ENCODE measurements around the gene AQP4. TPM values are rescaled to one million over a fixed set of nuclear protein-coding genes. Genes with fewer than 3 reads are reported as not detected.

The AQP4 gene
- total and polyA plus RNA-seq, 2 of the 13 experiments (the other 11 are each of a cell fraction or from before 2014, with no cell fraction given), result 0.20 to 0.62 TPM

GRCh38 chr18:26875040-26875654, 9.6 kb upstream of the AQP4 start (continued):
- TF ChIP-seq, protein P1, sequence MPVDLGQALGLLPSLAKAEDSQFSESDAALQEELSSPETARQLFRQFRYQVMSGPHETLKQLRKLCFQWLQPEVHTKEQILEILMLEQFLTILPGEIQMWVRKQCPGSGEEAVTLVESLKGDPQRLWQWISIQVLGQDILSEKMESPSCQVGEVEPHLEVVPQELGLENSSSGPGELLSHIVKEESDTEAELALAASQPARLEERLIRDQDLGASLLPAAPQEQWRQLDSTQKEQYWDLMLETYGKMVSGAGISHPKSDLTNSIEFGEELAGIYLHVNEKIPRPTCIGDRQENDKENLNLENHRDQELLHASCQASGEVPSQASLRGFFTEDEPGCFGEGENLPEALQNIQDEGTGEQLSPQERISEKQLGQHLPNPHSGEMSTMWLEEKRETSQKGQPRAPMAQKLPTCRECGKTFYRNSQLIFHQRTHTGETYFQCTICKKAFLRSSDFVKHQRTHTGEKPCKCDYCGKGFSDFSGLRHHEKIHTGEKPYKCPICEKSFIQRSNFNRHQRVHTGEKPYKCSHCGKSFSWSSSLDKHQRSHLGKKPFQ (CRISPR knock-in tag; IDR thresholded peaks at IDR 0.05; ENCODE audit: insufficient replicate concordance), result no peak
- no peak for TF ChIP-seq ZNF292 (CRISPR knock-in tag; IDR thresholded peaks at IDR 0.05; ENCODE audit: borderline replicate concordance, low read depth)
- TF ChIP-seq, protein P2, sequence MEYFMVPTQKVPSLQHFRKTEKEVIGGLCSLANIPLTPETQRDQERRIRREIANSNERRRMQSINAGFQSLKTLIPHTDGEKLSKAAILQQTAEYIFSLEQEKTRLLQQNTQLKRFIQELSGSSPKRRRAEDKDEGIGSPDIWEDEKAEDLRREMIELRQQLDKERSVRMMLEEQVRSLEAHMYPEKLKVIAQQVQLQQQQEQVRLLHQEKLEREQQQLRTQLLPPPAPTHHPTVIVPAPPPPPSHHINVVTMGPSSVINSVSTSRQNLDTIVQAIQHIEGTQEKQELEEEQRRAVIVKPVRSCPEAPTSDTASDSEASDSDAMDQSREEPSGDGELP (IDR thresholded peaks at IDR 0.05; ENCODE audit: borderline replicate concordance, low read depth), result no peak
- TF ChIP-seq ATF2 (CRISPR knock-in tag; IDR thresholded peaks at IDR 0.05), result no peak
- no peak for TF ChIP-seq MAZ (IDR thresholded peaks at IDR 0.05; ENCODE audit: borderline replicate concordance, low read depth, low read length)
- no peak for TF ChIP-seq MAZ (CRISPR knock-in tag; IDR thresholded peaks at IDR 0.05; ENCODE audit: low read depth)
- peak in 1 of 2 experiments; percentile 33; a peak in 1 of 4 replicates for TF ChIP-seq EP300 (IDR thresholded peaks at IDR 0.05; ENCODE audit: low read depth in 2 of 2, low read length in 2 of 2)
- no peak for TF ChIP-seq EP300 (CRISPR knock-in tag; IDR thresholded peaks at IDR 0.05; ENCODE audit: borderline replicate concordance)
- TF ChIP-seq ZFP90 (CRISPR knock-in tag; IDR thresholded peaks at IDR 0.05; ENCODE audit: borderline replicate concordance), result no peak
- no peak for TF ChIP-seq ZBTB43 (CRISPR knock-in tag; conservative IDR thresholded peaks at IDR 0.05)
- TF ChIP-seq FOXK1 (CRISPR knock-in tag; IDR thresholded peaks at IDR 0.05; ENCODE audit: borderline replicate concordance, low read depth), result peak; percentile 63; the same call in 1 of the 2 replicates
- TF ChIP-seq ZNF607 (CRISPR knock-in tag; IDR thresholded peaks at IDR 0.05; ENCODE audit: borderline replicate concordance), result no peak
- TF ChIP-seq ATF3 (CRISPR knock-in tag; IDR thresholded peaks at IDR 0.05), result peak; percentile 75
- TF ChIP-seq LCORL (IDR thresholded peaks at IDR 0.05), result no peak
- TF ChIP-seq LCORL (CRISPR knock-in tag; IDR thresholded peaks at IDR 0.05), result no peak
- TF ChIP-seq, protein P3, sequence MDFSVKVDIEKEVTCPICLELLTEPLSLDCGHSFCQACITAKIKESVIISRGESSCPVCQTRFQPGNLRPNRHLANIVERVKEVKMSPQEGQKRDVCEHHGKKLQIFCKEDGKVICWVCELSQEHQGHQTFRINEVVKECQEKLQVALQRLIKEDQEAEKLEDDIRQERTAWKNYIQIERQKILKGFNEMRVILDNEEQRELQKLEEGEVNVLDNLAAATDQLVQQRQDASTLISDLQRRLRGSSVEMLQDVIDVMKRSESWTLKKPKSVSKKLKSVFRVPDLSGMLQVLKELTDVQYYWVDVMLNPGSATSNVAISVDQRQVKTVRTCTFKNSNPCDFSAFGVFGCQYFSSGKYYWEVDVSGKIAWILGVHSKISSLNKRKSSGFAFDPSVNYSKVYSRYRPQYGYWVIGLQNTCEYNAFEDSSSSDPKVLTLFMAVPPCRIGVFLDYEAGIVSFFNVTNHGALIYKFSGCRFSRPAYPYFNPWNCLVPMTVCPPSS (IDR thresholded peaks at IDR 0.05), result no peak
- no peak for TF ChIP-seq ZNF547 (CRISPR knock-in tag; IDR thresholded peaks at IDR 0.05)
- no peak for TF ChIP-seq NR2F6 (IDR thresholded peaks at IDR 0.05)
- TF ChIP-seq NR2F6 (CRISPR knock-in tag; IDR thresholded peaks at IDR 0.05), result peak; percentile 20; the same call in 1 of the 2 replicates
- no peak for TF ChIP-seq ZMYM3 (CRISPR knock-in tag; IDR thresholded peaks at IDR 0.05)
- TF ChIP-seq TRIM24 (CRISPR knock-in tag; IDR thresholded peaks at IDR 0.05), result peak; percentile 69; the same call in 1 of the 2 replicates
- no peak for TF ChIP-seq BRD4 (CRISPR knock-in tag; IDR thresholded peaks at IDR 0.05)

Measured in HepG2 (cell line).